ENCODE data around the gene PTN. TPM values are rescaled to one million over a fixed set of nuclear protein-coding genes. Genes with fewer than 3 reads are reported as not detected.
"Not testable (repeated sequence)": the region's sequence is repeated elsewhere in the genome, so short reads cannot be mapped to it uniquely, and the experiment has no call there.

PTN gene
- total RNA-seq, 1 donor from 2014 or later: 8.3 TPM

GRCh38 chr7:137268001-137268865 lies 75.3 kb downstream of the PTN start:
- not testable (repeated sequence) for DNase-seq (ENCODE audit: low spot score)

GRCh38 chr7:137266764-137267163 lies 76.8 kb downstream of the PTN start:
- DNase-seq (ENCODE audit: low spot score): no peak

GRCh38 chr7:137265480-137265879 lies 78.1 kb downstream of the PTN start:
- DNase-seq (ENCODE audit: low spot score): not testable (repeated sequence)

GRCh38 chr7:137262599-137262998 lies 80.9 kb downstream of the PTN start:
- DNase-seq (ENCODE audit: low spot score): no peak

GRCh38 chr7:137258552-137258951 lies 85.0 kb downstream of the PTN start:
- no peak for DNase-seq (ENCODE audit: low spot score)

- no peak for DNase-seq (ENCODE audit: low spot score)
Observed at GRCh38 chr7:137254766-137255165, 88.8 kb downstream of the PTN start.

- DNase-seq (ENCODE audit: low spot score): no peak
Observed at GRCh38 chr7:137245890-137246289, 97.6 kb downstream of the PTN start.

- no peak for DNase-seq (ENCODE audit: low spot score)
Observed at GRCh38 chr7:137245186-137245585, 98.3 kb downstream of the PTN start.

GRCh38 chr7:137243741-137244140 lies 99.8 kb downstream of the PTN start:
- no peak for DNase-seq (ENCODE audit: low spot score)

- DNase-seq (ENCODE audit: low spot score): no peak
Observed at GRCh38 chr7:137242616-137243015, 100.9 kb downstream of the PTN start.

- DNase-seq (ENCODE audit: low spot score): no peak
Observed at GRCh38 chr7:137241655-137242360, 101.7 kb downstream of the PTN start.

- DNase-seq (ENCODE audit: low spot score): not testable (repeated sequence)
Observed at GRCh38 chr7:137239186-137239585, 104.3 kb downstream of the PTN start.

GRCh38 chr7:137235434-137235833 lies 108.1 kb downstream of the PTN start:
- DNase-seq (ENCODE audit: low spot score): no peak

GRCh38 chr7:137231167-137231566 lies 112.4 kb downstream of the PTN start:
- DNase-seq (ENCODE audit: low spot score): no peak

- no peak for DNase-seq (ENCODE audit: low spot score)
Observed at GRCh38 chr7:137221467-137221866, 122.1 kb downstream of the PTN start.

- DNase-seq (ENCODE audit: low spot score): no peak
Observed at GRCh38 chr7:137213744-137214143, 129.8 kb downstream of the PTN start.

GRCh38 chr7:137209151-137209817 lies 134.2 kb downstream of the PTN start:
- no peak for DNase-seq (ENCODE audit: low spot score)

- DNase-seq (ENCODE audit: low spot score): no peak
Observed at GRCh38 chr7:137206770-137207169, 136.8 kb downstream of the PTN start.

- DNase-seq (ENCODE audit: low spot score): no peak
Observed at GRCh38 chr7:137204246-137204645, 139.3 kb downstream of the PTN start.

- no peak for DNase-seq (ENCODE audit: low spot score)
Observed at GRCh38 chr7:137203351-137203750, 140.2 kb downstream of the PTN start.

- no peak for DNase-seq (ENCODE audit: low spot score)
Observed at GRCh38 chr7:137196648-137197047, 146.9 kb downstream of the PTN start.

- no peak for DNase-seq (ENCODE audit: low spot score)
Observed at GRCh38 chr7:137195996-137196395, 147.5 kb downstream of the PTN start.
